ENCODE data around the gene FRMD5. TPM values are rescaled to one million over a fixed set of nuclear protein-coding genes. Genes with fewer than 3 reads are reported as not detected.
"Not testable (repeated sequence)": the region's sequence is repeated elsewhere in the genome, so short reads cannot be mapped to it uniquely, and the experiment has no call there.

Gene FRMD5
- total RNA-seq, 1 experiment from 2014 or later, result 17.4 TPM

DNA sequence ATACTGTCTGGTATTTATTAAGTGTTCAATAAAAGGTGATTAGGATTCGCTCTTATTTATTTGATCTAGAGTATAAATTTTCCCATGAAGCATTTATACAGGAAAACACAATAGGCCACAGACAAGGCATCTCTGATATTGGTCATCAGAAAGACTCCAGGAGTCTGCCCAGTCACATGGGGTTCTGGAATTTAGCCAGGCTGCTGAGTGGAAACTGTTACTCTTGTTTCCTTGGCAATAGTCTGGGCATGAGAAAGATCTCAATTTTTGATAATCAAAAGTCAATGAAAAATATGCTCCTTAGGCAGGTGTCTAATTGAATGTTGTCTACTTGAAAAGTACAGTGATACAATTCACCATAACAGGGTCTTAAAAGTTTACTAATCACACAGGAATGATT is 161.2 kb downstream of the FRMD5 start:
- POLR2A ChIA-PET, result no interaction called here
- no TSS peak for BruUV-seq (replicated peaks)

DNA sequence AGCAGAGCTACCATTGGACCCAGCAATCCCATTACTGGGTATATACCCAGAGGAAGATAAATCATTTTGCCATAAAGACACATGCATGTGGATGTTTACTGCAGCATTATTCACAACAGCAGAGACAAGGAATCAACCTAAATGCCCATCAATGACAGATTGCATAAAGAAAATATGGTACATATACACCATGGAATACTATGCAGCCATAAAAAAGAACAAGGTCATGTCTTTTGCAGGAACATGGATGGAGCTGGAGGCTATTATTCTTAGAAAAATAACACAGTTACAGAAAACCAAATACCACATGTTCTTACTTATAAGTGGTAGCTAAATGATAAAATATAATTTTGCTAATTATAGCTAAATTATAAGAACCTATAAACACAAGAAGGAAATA is 162.3 kb downstream of the FRMD5 start:
- H3K27me3 Mint-ChIP-seq (ENCODE audit: insufficient read depth, unreplicated experiment); H3K4me3 Mint-ChIP-seq (ENCODE audit: unreplicated experiment); H3K36me3 Mint-ChIP-seq (ENCODE audit: insufficient read depth, unreplicated experiment); H3K4me1 ChIP-seq; H3K4me3 ChIP-seq (ENCODE audit: low read depth, low read length); H3K9me3 Mint-ChIP-seq (ENCODE audit: unreplicated experiment); CTCF ChIA-PET; POLR2A ChIA-PET; H3K27me3 ChIP-seq (replicated peaks; ENCODE audit: control insufficient read depth, insufficient read depth, low read length); DNase-seq; BruUV-seq (replicated peaks); H3K27ac Mint-ChIP-seq (ENCODE audit: unreplicated experiment); H3K36me3 ChIP-seq (ENCODE audit: control insufficient read depth, insufficient read depth, low read length); H3K9me3 ChIP-seq; intact Hi-C loops (cut with micrococcal nuclease; ENCODE audit: unreplicated experiment): not testable (repeated sequence)
- peaks cover 13% of the 10 kb centered on the region for H3K4me1 Mint-ChIP-seq (ENCODE audit: low read depth, unreplicated experiment)

More for the DNA sequence above, 161.2 kb downstream of the FRMD5 start:
- no peak for DNase-seq
- H3K9me3 Mint-ChIP-seq (ENCODE audit: unreplicated experiment), result no peaks in the 10 kb centered on the region
- intact Hi-C loops (cut with micrococcal nuclease; ENCODE audit: unreplicated experiment), result no loop called here
- TF ChIP-seq, protein P1, sequence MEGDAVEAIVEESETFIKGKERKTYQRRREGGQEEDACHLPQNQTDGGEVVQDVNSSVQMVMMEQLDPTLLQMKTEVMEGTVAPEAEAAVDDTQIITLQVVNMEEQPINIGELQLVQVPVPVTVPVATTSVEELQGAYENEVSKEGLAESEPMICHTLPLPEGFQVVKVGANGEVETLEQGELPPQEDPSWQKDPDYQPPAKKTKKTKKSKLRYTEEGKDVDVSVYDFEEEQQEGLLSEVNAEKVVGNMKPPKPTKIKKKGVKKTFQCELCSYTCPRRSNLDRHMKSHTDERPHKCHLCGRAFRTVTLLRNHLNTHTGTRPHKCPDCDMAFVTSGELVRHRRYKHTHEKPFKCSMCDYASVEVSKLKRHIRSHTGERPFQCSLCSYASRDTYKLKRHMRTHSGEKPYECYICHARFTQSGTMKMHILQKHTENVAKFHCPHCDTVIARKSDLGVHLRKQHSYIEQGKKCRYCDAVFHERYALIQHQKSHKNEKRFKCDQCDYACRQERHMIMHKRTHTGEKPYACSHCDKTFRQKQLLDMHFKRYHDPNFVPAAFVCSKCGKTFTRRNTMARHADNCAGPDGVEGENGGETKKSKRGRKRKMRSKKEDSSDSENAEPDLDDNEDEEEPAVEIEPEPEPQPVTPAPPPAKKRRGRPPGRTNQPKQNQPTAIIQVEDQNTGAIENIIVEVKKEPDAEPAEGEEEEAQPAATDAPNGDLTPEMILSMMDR (IDR thresholded peaks at IDR 0.05; ENCODE audit: insufficient read depth in 1 of 2, low read depth in 1 of 2, low read length in 1 of 2, severe bottlenecking in 1 of 2, unreplicated experiment in 1 of 2), result no peak
- H3K4me1 ChIP-seq, result peaks cover 5% of the 10 kb centered on the region; the same call in 1 of the 2 replicates
- no peaks in the 10 kb centered on the region for H3K9me3 ChIP-seq
- no peaks in the 10 kb centered on the region for H3K36me3 ChIP-seq (ENCODE audit: control insufficient read depth, insufficient read depth, low read length)
- no peaks in the 10 kb centered on the region for H3K36me3 Mint-ChIP-seq (ENCODE audit: insufficient read depth, unreplicated experiment)
- H3K27ac Mint-ChIP-seq (ENCODE audit: unreplicated experiment), result no peak overlapping the region
- H3K27me3 ChIP-seq (replicated peaks; ENCODE audit: control insufficient read depth, insufficient read depth, low read length), result no peaks in the 10 kb centered on the region
- H3K4me1 Mint-ChIP-seq (ENCODE audit: low read depth, unreplicated experiment), result peaks cover 7% of the 10 kb centered on the region
- H3K27me3 Mint-ChIP-seq (ENCODE audit: insufficient read depth, unreplicated experiment), result no peaks in the 10 kb centered on the region
- H3K4me3 Mint-ChIP-seq (ENCODE audit: unreplicated experiment), result no peak overlapping the region
- H3K4me3 ChIP-seq (ENCODE audit: low read depth, low read length), result no peak overlapping the region
- CTCF ChIA-PET, result no interaction called here

DNA sequence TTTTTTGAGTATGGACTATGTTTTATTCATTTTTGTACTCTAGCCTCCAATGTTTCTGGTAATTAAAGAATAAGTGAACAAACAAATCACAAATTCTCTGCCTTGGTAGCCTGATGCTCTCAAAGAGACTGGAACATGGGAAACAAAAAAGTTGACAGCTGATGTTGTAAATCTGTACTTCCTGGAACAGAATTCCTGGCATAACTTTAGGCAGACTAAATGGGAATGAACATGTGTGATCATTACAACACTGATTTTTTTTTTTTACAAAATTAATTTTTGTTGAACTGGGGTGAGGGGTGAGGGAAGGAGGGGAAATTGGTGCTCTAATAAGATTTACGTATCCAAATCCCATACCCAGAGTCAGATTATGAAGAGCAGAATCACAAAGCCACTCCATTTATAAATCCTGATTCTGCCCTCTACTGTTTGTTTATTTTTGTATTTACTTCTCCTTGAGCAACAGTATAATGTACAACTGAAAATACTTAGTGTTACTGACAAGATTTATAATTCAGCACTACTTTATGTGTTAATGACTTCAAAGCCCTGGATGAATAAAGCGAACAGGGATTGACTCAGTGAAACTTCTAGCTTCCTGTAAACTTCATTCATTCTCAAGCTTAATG is 165.0 kb downstream of the FRMD5 start:
- BruUV-seq (replicated peaks), result no TSS peak
- TF ChIP-seq, protein P1 (IDR thresholded peaks at IDR 0.05; ENCODE audit: insufficient read depth in 1 of 2, low read depth in 1 of 2, low read length in 1 of 2, severe bottlenecking in 1 of 2, unreplicated experiment in 1 of 2), result no peak
- no peaks in the 10 kb centered on the region for H3K9me3 ChIP-seq
- peaks cover 13% of the 10 kb centered on the region for H3K4me1 Mint-ChIP-seq (ENCODE audit: low read depth, unreplicated experiment)
- DNase-seq, result no peak
- H3K27me3 ChIP-seq (replicated peaks; ENCODE audit: control insufficient read depth, insufficient read depth, low read length), result no peaks in the 10 kb centered on the region
- no peaks in the 10 kb centered on the region for H3K36me3 Mint-ChIP-seq (ENCODE audit: insufficient read depth, unreplicated experiment)
- H3K36me3 ChIP-seq (ENCODE audit: control insufficient read depth, insufficient read depth, low read length), result no peaks in the 10 kb centered on the region
- no peak overlapping the region for H3K4me3 Mint-ChIP-seq (ENCODE audit: unreplicated experiment)
- ChIA-PET POLR2A (no interaction called here), CTCF (no interaction called here)
- intact Hi-C loops (cut with micrococcal nuclease; ENCODE audit: unreplicated experiment), result no loop called here
- H3K4me3 ChIP-seq (ENCODE audit: low read depth, low read length), result no peak overlapping the region
- H3K27me3 Mint-ChIP-seq (ENCODE audit: insufficient read depth, unreplicated experiment), result no peaks in the 10 kb centered on the region
- peaks cover 5% of the 10 kb centered on the region; the same call in 1 of the 2 replicates for H3K4me1 ChIP-seq
- H3K27ac Mint-ChIP-seq (ENCODE audit: unreplicated experiment), result no peak overlapping the region
- H3K9me3 Mint-ChIP-seq (ENCODE audit: unreplicated experiment), result no peaks in the 10 kb centered on the region
